BJ (cell line): ENCODE data around the gene SLIT3. TPM values are rescaled to one million over a fixed set of nuclear protein-coding genes. Genes with fewer than 3 reads are reported as not detected.

Experiments used
- CTCF ChIA-PET: fragments of 350-600 bp; formaldehyde crosslinking; extraction: SDS; loops from one replicate; lab custom pipeline; 2021; ENCODE audit warnings: antibody characterized with exemption, inconsistent platforms; lab: Yijun Ruan, JAX
- POLR2A ChIA-PET: fragments of 300-600 bp; sonication (Branson Sonifier 250); formaldehyde crosslinking; extraction: SDS; loops from one replicate; lab custom pipeline; 2021; ENCODE audit warnings: antibody characterized with exemption; lab: Charles Lee
- DNase-seq: peaks from one replicate; pipeline ENCODE4 v3.0.0-alpha.2; 2011; ENCODE audit warnings: low read depth
- H3K27me3 ChIP-seq: 2 replicates; pipeline ENCODE4 v1.6.0; 2011; ENCODE audit warnings: low read length; ENCODE audit not compliant: control insufficient read depth, insufficient read depth
- H3K36me3 ChIP-seq: 2 replicates; pipeline ENCODE4 v1.5.1; 2011; ENCODE audit warnings: low read length; ENCODE audit not compliant: control insufficient read depth, insufficient read depth
- H3K4me3 ChIP-seq: 2 replicates; pipeline ENCODE4 v1.5.1; 2011; ENCODE audit warnings: low read depth, mild to moderate bottlenecking, control low read depth, low read length
- CTCF ChIP-seq: IDR thresholded peaks from 2 replicates; pipeline ENCODE4 v1.5.1; 2011; ENCODE audit warnings: low read depth, mild to moderate bottlenecking, control low read depth, inconsistent platforms, low read length, moderate library complexity; ENCODE audit not compliant: insufficient read depth
- polyA plus RNA-seq: library from polyadenylated mRNA; depleted of rRNA; stranded (reverse); fragments of >200 nt; gene quantifications from 2 replicates; pipeline ENCODE4 v1.2.3, GENCODE V29; 2011

Gene SLIT3
- polyA plus RNA-seq, 1 experiment: 26.8 TPM

GRCh38 chr5:168992016-168992415, 308.9 kb downstream of the SLIT3 start:
- ChIA-PET CTCF (interaction anchor here (0.6 to 1.3 kb wide), 3 partner anchors 12 to 556 kb away, joined by 3 to 6 read pairs (median 3); no protein-coding TSS in a partner anchor), POLR2A (no interaction called here)
- Histone ChIP-seq H3K36me3 (no peaks in the 10 kb centered on the region), H3K4me3 (no peak overlapping the region), H3K27me3 (no peaks in the 10 kb centered on the region; the same call in 1 of the 2 replicates)
- no peak for TF ChIP-seq CTCF
- no peak for DNase-seq

DNA sequence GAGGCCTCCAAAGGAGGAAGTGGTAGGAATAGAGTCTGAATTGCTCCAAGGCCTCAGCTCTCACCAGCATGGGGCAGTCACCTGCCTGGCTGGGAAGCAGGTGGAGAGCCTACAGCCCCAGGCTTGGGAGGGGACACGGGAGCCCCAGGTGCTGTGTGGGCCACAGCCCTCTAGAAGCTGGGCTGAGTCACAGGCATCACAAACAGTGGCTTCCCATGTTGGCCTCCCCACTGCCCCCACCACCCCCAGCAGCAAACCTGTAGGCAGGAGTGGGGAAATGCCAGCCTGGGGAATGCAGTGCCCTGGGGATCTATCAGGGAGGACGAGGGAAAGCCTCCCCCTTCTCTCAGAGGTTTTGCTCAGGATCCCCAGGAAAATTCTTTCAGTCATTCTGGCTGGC, 309.6 kb downstream of the SLIT3 start:
- no peak overlapping the region for H3K4me3 ChIP-seq
- ChIA-PET POLR2A (no interaction called here), CTCF (interaction anchor here (1.6 to 5.0 kb wide), 2 partner anchors 311 to 564 kb away, joined by 4 to 34 read pairs; partner anchors contain the start of gene SLIT3)
- TF ChIP-seq CTCF: no peak
- DNase-seq: no peak
- H3K36me3 ChIP-seq: no peaks in the 10 kb centered on the region
- H3K27me3 ChIP-seq: no peaks in the 10 kb centered on the region; the same call in 1 of the 2 replicates

DNA sequence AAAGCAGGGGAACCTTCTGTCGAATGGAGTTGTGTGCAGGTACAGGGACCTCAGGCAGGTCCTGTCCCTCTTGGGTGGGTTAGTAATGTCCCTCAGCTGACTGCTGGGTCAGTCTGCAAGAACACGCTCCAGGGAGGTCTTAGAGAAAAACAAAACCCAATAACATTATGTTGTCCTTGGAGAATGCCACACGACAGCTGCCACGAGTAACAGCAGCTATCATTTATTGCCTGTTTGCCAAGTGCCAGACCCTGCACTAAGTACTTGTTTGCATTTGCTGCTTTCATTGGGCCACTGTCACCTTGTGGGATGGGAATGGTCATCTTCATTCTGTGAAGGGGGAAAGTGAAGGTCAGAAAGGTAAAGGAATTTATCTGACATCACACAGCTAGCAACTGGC, 310.3 kb downstream of the SLIT3 start:
- no peak for TF ChIP-seq CTCF
- no peaks in the 10 kb centered on the region; the same call in 1 of the 2 replicates for H3K27me3 ChIP-seq
- no peaks in the 10 kb centered on the region for H3K36me3 ChIP-seq
- no peak overlapping the region for H3K4me3 ChIP-seq
- ChIA-PET POLR2A (no interaction called here), CTCF (interaction anchor here (1.6 to 5.0 kb wide), 2 partner anchors 311 to 565 kb away, joined by 4 to 34 read pairs; partner anchors contain the start of gene SLIT3)
- no peak for DNase-seq

DNA sequence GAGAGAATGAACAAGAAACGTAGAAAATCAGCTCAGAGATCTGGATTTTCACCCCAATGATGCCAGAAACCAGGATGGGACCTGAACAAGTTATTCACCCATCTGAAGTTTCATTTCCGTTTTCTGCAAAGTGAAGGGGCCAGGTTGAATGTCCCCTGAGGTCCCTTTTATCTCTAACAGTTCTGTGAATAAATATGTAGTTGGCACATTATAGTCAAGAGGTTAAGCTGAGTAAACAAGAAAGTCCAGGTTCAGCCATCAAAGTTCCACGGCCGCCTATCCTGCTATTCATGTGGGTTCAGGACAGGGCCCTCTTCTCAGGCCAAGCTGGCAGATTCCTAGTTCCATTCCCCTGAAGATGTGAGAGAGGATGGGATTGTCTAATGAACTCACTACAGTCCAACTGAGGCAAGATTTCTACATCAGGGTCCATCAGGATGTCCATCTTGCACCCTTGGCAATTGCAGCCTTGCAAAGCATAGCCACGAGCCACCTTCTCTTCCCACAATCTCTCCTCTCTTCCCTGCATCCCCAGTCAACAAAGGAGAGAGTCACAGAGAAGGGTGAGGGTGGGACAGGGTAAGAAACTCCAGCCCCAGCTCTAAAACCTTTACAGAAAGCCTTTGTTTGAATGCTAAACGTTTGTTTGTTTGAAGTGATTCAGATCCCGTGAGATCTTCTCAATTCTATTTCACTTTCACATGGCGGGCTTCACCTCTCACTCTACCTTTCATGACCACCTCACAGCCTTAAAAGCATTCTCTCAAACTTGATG, 311.0 kb downstream of the SLIT3 start:
- Histone ChIP-seq H3K36me3 (no peaks in the 10 kb centered on the region), H3K27me3 (no peaks in the 10 kb centered on the region; the same call in 1 of the 2 replicates), H3K4me3 (no peak overlapping the region)
- no peak for TF ChIP-seq CTCF
- ChIA-PET POLR2A (no interaction called here), CTCF (interaction anchor here (0.9 to 5.0 kb wide), 4 partner anchors 171 to 565 kb away, joined by 3 to 34 read pairs (median 4); partner anchors contain the start of gene SLIT3)
- DNase-seq: no peak

DNA sequence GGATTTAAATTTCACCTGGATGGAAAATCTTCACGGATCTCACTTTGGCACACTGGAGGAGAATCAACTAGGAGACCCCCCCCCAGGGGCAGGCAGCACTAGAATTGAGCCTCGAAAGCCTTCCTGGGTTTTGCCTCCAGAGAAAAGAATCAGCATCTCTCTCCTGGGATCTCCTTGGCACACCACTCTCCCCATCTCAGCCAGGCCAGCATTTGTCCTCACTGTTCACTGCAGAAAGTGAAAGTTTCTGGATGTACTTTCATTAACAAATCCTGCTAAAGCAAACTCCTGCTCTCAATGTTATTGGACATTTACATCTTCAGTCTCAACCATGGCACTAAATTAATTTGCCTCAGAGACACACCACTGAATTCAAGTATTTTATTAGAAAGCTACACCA, 312.2 kb downstream of the SLIT3 start:
- CTCF ChIA-PET: interaction anchor here (0.9 to 5.0 kb wide), 8 partner anchors 12 to 560 kb away, joined by 3 to 34 read pairs (median 5); partner anchors contain the start of gene SLIT3
- no peaks in the 10 kb centered on the region for H3K27me3 ChIP-seq
- TF ChIP-seq CTCF: no peak

More for the DNA sequence above, 312.2 kb downstream of the SLIT3 start:
- no peak for DNase-seq
- no peak overlapping the region for H3K4me3 ChIP-seq
- no peaks in the 10 kb centered on the region for H3K36me3 ChIP-seq
- POLR2A ChIA-PET: no interaction called here
